A549 (cell line): Measurements from ENCODE around the gene SEMA4D. TPM values are rescaled to one million over a fixed set of nuclear protein-coding genes. Genes with fewer than 3 reads are reported as not detected.

Source experiments
- ATAC-seq, 2 experiments: fragments of 200-7000 bp in 1 of 2; fragments of >200 bp in 1 of 2; cut with Nextera tagmentation in 1 of 2; cut with Tn5 transposase in 1 of 2; 3 replicates each; pipeline versions ENCODE4 v1.8.0 to v1.9.1; 2018 to 2020; ENCODE audit warnings: mild to moderate bottlenecking in 1 of 2, moderate library complexity in 1 of 2
- CTCF ChIA-PET: fragments of 300-600 bp; sonication (Branson Sonifier 250); formaldehyde crosslinking; extraction: SDS; loops from one replicate; lab custom pipeline; 2021; ENCODE audit warnings: antibody characterized with exemption, inconsistent platforms; lab: Yijun Ruan, JAX
- POLR2A ChIA-PET: fragments of 350-600 bp; formaldehyde crosslinking; extraction: SDS; loops from one replicate; lab custom pipeline; 2021; ENCODE audit warnings: antibody characterized with exemption, inconsistent platforms; lab: Yijun Ruan, JAX
- DNase-seq, 2 experiments: peaks; one replicate each; pipeline versions ENCODE4 v3.0.0 to v3.0.0-alpha.2; 2011 to 2016; ENCODE audit warnings: low read depth in 1 of 2, low spot score in 1 of 2
- FAIRE-seq: peaks from 2 replicates; lab custom pipeline; 2011; peaks lifted over from hg19 to GRCh38; lab: Jason Lieb, UNC
- H3K27ac ChIP-seq, 2 experiments: fragments of >200 bp; sonication (Bioruptor Twin); formaldehyde crosslinking; 3 replicates each; pipeline ENCODE4 v1.5.1; 2016 to 2017
- H3K4me1 ChIP-seq: fragments of >200 bp; sonication (Bioruptor Twin); formaldehyde crosslinking; 3 replicates; pipeline ENCODE4 v1.6.1; 2016
- H3K4me2 ChIP-seq: fragments of >200 bp; sonication (Bioruptor Twin); formaldehyde crosslinking; 3 replicates; pipeline ENCODE4 v1.6.1; 2016
- H3K4me3 ChIP-seq: fragments of >200 bp; sonication (Bioruptor Twin); formaldehyde crosslinking; 3 replicates; pipeline ENCODE4 v1.5.1; 2016
- H3K9me3 ChIP-seq: fragments of >200 bp; sonication (Bioruptor Twin); formaldehyde crosslinking; 3 replicates; pipeline ENCODE4 v1.6.1; 2016
- CEBPB ChIP-seq, 2 experiments: fragments of >200 bp in 1 of 2; sonication (Bioruptor Twin) in 1 of 2; formaldehyde crosslinking in 1 of 2; IDR thresholded peaks; 2 replicates each; pipeline ENCODE4 v1.6.1; 2012 to 2016
- EP300 ChIP-seq, 2 experiments: fragments of >200 bp; sonication (Bioruptor Twin); formaldehyde crosslinking; IDR thresholded peaks; 2 replicates in 1 of 2; 3 replicates in 1 of 2; pipeline ENCODE4 v1.6.1; 2016 to 2017
- FOSB ChIP-seq: fragments of 250-450 bp; sonication (Bioruptor Pico); IDR thresholded peaks from 2 replicates; pipeline ENCODE4 v1.5.0; 2020; ENCODE audit warnings: mild to moderate bottlenecking, moderate library complexity
- FOSL2 ChIP-seq, 2 experiments: fragments of 450-650 bp in 1 of 2; fragments of >200 bp in 1 of 2; sonication (Bioruptor Twin) in 1 of 2; formaldehyde crosslinking; IDR thresholded peaks; 2 replicates each; pipeline versions ENCODE4 v1.5.0 to v1.6.1; 2016 to 2020; ENCODE audit warnings: mild to moderate bottlenecking in 1 of 2, moderate library complexity in 1 of 2
- JUN ChIP-seq, 2 experiments: fragments of >200 bp; sonication (Bioruptor Twin); formaldehyde crosslinking; IDR thresholded peaks; 2 replicates in 1 of 2; 3 replicates in 1 of 2; pipeline ENCODE4 v1.6.1; 2016 to 2017
- JUNB ChIP-seq: fragments of >200 bp; sonication (Bioruptor Twin); formaldehyde crosslinking; IDR thresholded peaks from 2 replicates; pipeline ENCODE4 v1.6.1; 2016
- KDM1A ChIP-seq: fragments of 200-600 bp; sonication (generic); IDR thresholded peaks from 2 replicates; pipeline ENCODE4 v1.6.1; 2016; ENCODE audit warnings: low read depth, mild to moderate bottlenecking
- KDM5A ChIP-seq: fragments of 200-600 bp; sonication (generic); IDR thresholded peaks from 2 replicates; pipeline ENCODE4 v1.6.1; 2016; ENCODE audit warnings: antibody characterized with exemption, mild to moderate bottlenecking
- MYC ChIP-seq: IDR thresholded peaks from 2 replicates; pipeline ENCODE4 v1.6.1; 2012; ENCODE audit warnings: mild to moderate bottlenecking, inconsistent platforms, low read length, improper control_type of control experiment, borderline replicate concordance
- NFE2L2 ChIP-seq: fragments of 150-350 bp; conservative IDR thresholded peaks from 2 replicates; pipeline ENCODE4 v1.6.1; 2014; ENCODE audit warnings: low read length
- NPAS2 ChIP-seq: fragments of 250-450 bp; sonication (Bioruptor Pico); IDR thresholded peaks from 2 replicates; pipeline ENCODE4 v1.8.0; 2022; ENCODE audit warnings: mild to moderate bottlenecking, moderate library complexity, borderline replicate concordance
- RAD21 ChIP-seq, 2 experiments: fragments of >200 bp in 1 of 2; sonication (Bioruptor Twin) in 1 of 2; formaldehyde crosslinking in 1 of 2; IDR thresholded peaks in 1 of 2; conservative IDR thresholded peaks in 1 of 2; 2 replicates in 1 of 2; 3 replicates in 1 of 2; pipeline ENCODE4 v1.6.1; 2012 to 2018; ENCODE audit warnings: inconsistent platforms in 1 of 2
- RARB ChIP-seq: fragments of 250-450 bp; sonication (Bioruptor Pico); IDR thresholded peaks from 2 replicates; pipeline ENCODE4 v1.8.0; 2021; ENCODE audit warnings: mild to moderate bottlenecking, moderate library complexity
- RNF2 ChIP-seq: fragments of 200-600 bp; sonication (generic); IDR thresholded peaks from 2 replicates; pipeline ENCODE4 v1.6.1; 2016; ENCODE audit warnings: low read depth, mild to moderate bottlenecking, antibody characterized with exemption, moderate library complexity, borderline replicate concordance
- TP53 ChIP-seq: fragments of 250-450 bp; sonication (Bioruptor Pico); IDR thresholded peaks from 2 replicates; pipeline ENCODE4 v1.5.0; 2021; ENCODE audit warnings: mild to moderate bottlenecking, moderate library complexity
- ZC3H11A ChIP-seq: fragments of 450-650 bp; IDR thresholded peaks from 2 replicates; pipeline ENCODE4 v1.6.1; 2014; ENCODE audit warnings: antibody characterized with exemption, mild to moderate bottlenecking
- ZSCAN20 ChIP-seq: fragments of 250-450 bp; sonication (Bioruptor Pico); IDR thresholded peaks from 2 replicates; pipeline ENCODE4 v1.8.0; 2022; ENCODE audit warnings: mild to moderate bottlenecking, moderate library complexity
- WGBS: methylation state at CpG from one replicate; pipeline ENCODE4 v1.1.6; 2017; ENCODE audit errors: missing lambda C conversion rate; 5-methylcytosine and 5-hydroxymethylcytosine counted together
- polyA plus RNA-seq, 4 experiments: library from polyadenylated mRNA; depleted of rRNA in 3 of 4; stranded (reverse); fragments of >200 nt; fragmentation: RNase III in 1 of 4; extraction: RNeasy Plus Mini Kit Qiagen cat#74134 plus additional on column Dnase treatment in 1 of 4; gene quantifications; 2 replicates in 3 of 4; 3 replicates in 1 of 4; pipeline ENCODE4 v1.2.3, GENCODE V29; 2011 to 2017
- TF ChIP-seq, protein P1 (sequence below): fragments of 250-450 bp; sonication (Bioruptor Pico); IDR thresholded peaks from 2 replicates; pipeline ENCODE4 v1.5.0; 2021; ENCODE audit warnings: mild to moderate bottlenecking, moderate library complexity, borderline replicate concordance
- TF ChIP-seq, protein P2 (sequence below): fragments of 150-350 bp; IDR thresholded peaks from 2 replicates; pipeline ENCODE4 v1.6.1; 2014; ENCODE audit warnings: low read depth, mild to moderate bottlenecking, low read length
- TF ChIP-seq, protein P3 (sequence below): IDR thresholded peaks from 2 replicates; pipeline ENCODE4 v1.6.1; 2012
- TF ChIP-seq, protein P4 (sequence below): fragments of 250-450 bp; sonication (Bioruptor Pico); IDR thresholded peaks from 2 replicates; pipeline ENCODE4 v1.5.0; 2020; ENCODE audit warnings: low read depth, mild to moderate bottlenecking, moderate library complexity

Gene SEMA4D
- polyA plus RNA-seq, 2 of the 4 experiments (the other 2 are of a cell fraction), result 5.3 to 7.2 TPM

DNA sequence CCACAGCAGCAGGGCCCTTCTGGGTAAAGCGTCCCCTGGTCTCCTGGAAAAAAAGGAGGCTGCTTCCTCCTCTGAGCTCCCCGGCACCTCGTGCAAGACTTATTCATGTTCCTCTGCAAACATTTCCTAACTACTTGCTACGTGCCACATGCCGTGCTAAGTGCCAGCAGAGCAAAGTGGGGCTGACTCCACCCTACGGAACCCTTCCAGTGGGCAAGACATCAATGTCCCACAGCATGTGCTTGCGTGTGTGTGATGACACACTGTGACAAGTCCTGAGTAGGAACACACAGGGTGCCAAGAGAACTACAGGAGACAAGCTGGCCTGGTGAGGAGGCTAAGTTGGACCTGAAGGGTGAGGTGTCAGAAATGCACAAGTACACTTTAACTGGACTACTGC lies 57.4 kb downstream of the SEMA4D start:
- Histone ChIP-seq H3K4me2 (no peak overlapping the region), H3K4me3 (no peak overlapping the region), H3K9me3 (no peaks in the 10 kb centered on the region), H3K4me1 (peaks cover 2% of the 10 kb centered on the region; the same call in 1 of the 3 replicates), H3K27ac (no peak overlapping the region)
- CTCF ChIA-PET, result interaction anchor here (0.6 to 1.0 kb wide), 2 partner anchors 11 to 31 kb away, joined by 3 read pairs; no protein-coding TSS in a partner anchor
- POLR2A ChIA-PET, result no interaction called here
- WGBS, result 91% methylated on average over 7 of the region's 7 CpGs
- ATAC-seq, result no peak
- TF ChIP-seq, protein P1, sequence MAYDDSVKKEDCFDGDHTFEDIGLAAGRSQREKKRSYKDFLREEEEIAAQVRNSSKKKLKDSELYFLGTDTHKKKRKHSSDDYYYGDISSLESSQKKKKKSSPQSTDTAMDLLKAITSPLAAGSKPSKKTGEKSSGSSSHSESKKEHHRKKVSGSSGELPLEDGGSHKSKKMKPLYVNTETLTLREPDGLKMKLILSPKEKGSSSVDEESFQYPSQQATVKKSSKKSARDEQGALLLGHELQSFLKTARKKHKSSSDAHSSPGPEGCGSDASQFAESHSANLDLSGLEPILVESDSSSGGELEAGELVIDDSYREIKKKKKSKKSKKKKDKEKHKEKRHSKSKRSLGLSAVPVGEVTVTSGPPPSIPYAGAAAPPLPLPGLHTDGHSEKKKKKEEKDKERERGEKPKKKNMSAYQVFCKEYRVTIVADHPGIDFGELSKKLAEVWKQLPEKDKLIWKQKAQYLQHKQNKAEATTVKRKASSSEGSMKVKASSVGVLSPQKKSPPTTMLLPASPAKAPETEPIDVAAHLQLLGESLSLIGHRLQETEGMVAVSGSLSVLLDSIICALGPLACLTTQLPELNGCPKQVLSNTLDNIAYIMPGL (CRISPR knock-in tag), result no peak
- TF ChIP-seq EP300 (IDR thresholded peaks at IDR 0.05) (no peak), FOSL2 (IDR thresholded peaks at IDR 0.05) (no peak), FOSL2 (CRISPR knock-in tag; IDR thresholded peaks at IDR 0.05) (no peak), FOSB (no peak), NFE2L2 (no peak), TP53 (CRISPR knock-in tag) (no peak), RAD21 (conservative IDR thresholded peaks at IDR 0.05 in 1 of 2, IDR thresholded peaks at IDR 0.05 in 1 of 2) (no peak)
- TF ChIP-seq, protein P2, sequence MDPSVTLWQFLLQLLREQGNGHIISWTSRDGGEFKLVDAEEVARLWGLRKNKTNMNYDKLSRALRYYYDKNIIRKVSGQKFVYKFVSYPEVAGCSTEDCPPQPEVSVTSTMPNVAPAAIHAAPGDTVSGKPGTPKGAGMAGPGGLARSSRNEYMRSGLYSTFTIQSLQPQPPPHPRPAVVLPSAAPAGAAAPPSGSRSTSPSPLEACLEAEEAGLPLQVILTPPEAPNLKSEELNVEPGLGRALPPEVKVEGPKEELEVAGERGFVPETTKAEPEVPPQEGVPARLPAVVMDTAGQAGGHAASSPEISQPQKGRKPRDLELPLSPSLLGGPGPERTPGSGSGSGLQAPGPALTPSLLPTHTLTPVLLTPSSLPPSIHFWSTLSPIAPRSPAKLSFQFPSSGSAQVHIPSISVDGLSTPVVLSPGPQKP, result no peak
- no peak for FAIRE-seq
- no peak for DNase-seq

DNA sequence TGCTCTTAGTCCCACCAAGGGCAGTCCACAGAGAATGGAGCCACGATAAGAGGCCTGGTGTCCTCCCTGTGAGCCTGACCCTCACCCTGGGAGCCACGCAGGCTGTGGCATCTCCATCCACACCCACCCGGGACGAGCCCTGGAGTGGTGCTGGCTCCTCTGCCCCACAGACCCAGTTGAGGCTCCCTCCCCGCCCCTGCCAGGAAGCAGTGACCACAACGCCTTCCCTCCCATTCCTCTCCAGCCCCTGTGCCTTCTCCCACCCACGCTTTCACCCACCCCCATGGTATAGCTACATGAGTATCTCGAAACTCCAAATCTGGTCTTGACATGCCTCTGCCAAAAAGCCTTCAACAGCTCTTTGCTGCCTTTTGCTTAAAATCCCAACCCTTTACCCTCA lies 57.9 kb downstream of the SEMA4D start:
- Histone ChIP-seq H3K4me1 (peaks cover 7% of the 10 kb centered on the region; the same call in 2 of the 3 replicates), H3K9me3 (no peaks in the 10 kb centered on the region), H3K4me3 (no peak overlapping the region), H3K27ac (no peak overlapping the region), H3K4me2 (no peak overlapping the region)
- no peak for ATAC-seq
- no peak for TF ChIP-seq RAD21 (conservative IDR thresholded peaks at IDR 0.05 in 1 of 2, IDR thresholded peaks at IDR 0.05 in 1 of 2)
- no peak for TF ChIP-seq TP53 (CRISPR knock-in tag)
- no peak for TF ChIP-seq ZSCAN20 (CRISPR knock-in tag)
- no peak for TF ChIP-seq JUNB
- TF ChIP-seq, protein P3, sequence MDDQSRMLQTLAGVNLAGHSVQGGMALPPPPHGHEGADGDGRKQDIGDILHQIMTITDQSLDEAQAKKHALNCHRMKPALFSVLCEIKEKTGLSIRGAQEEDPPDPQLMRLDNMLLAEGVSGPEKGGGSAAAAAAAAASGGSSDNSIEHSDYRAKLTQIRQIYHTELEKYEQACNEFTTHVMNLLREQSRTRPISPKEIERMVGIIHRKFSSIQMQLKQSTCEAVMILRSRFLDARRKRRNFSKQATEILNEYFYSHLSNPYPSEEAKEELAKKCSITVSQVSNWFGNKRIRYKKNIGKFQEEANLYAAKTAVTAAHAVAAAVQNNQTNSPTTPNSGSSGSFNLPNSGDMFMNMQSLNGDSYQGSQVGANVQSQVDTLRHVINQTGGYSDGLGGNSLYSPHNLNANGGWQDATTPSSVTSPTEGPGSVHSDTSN, result no peak
- no peak for TF ChIP-seq KDM5A
- no peak for TF ChIP-seq JUN (IDR thresholded peaks at IDR 0.05)
- no peak for TF ChIP-seq CEBPB (IDR thresholded peaks at IDR 0.05)
- TF ChIP-seq MYC, result no peak
- no peak for TF ChIP-seq ZC3H11A
- no peak for TF ChIP-seq RARB
- no peak for TF ChIP-seq NPAS2
- TF ChIP-seq FOSL2 (IDR thresholded peaks at IDR 0.05), result no peak
- no peak for TF ChIP-seq FOSL2 (CRISPR knock-in tag; IDR thresholded peaks at IDR 0.05)
- TF ChIP-seq, protein P4, sequence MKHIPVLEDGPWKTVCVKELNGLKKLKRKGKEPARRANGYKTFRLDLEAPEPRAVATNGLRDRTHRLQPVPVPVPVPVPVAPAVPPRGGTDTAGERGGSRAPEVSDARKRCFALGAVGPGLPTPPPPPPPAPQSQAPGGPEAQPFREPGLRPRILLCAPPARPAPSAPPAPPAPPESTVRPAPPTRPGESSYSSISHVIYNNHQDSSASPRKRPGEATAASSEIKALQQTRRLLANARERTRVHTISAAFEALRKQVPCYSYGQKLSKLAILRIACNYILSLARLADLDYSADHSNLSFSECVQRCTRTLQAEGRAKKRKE (CRISPR knock-in tag), result no peak
- no peak for TF ChIP-seq RNF2
- TF ChIP-seq KDM1A, result no peak
- DNase-seq, result no peak
- no peak for FAIRE-seq
- CTCF ChIA-PET, result interaction anchor here (0.6 to 0.7 kb wide), 2 partner anchors 18 to 32 kb away, joined by 3 read pairs; no protein-coding TSS in a partner anchor
- 91% methylated on average over 7 of the region's 8 CpGs for WGBS
- POLR2A ChIA-PET, result no interaction called here
